Measurements from ENCODE around the gene AFG3L2.

DNA sequence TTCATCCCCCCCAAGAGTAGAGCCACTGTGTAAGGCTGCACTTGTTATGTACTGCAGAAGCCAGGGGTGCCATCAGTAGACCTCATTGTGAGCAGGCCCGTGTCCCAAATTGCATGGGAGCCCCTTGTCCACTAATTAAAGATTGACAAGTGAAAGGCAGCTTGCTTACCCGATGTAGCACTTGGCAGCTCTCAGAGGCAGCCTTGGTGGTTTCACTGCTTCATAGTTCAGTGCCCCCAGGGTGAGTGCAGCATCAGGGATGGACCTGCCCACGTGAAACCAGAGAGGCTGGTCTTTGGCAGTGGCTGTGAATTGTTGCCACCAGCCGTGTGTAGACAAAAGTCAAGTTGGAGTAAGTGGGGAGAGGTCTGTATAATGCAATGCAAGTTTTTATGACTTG, 55.7 kb downstream of the AFG3L2 start:
- TF ChIP-seq MEF2A (IDR thresholded peaks at IDR 0.05; ENCODE audit: insufficient read depth, low read depth, low read length): no peak
- no peak for TF ChIP-seq EZH2 (IDR thresholded peaks at IDR 0.05; ENCODE audit: borderline replicate concordance, control insufficient read depth, low read depth, low read length)
- TF ChIP-seq RAD21 (IDR thresholded peaks at IDR 0.05; ENCODE audit: insufficient read depth, low read depth, low read length): no peak
- TF ChIP-seq KAT2A (conservative IDR thresholded peaks at IDR 0.05; ENCODE audit: control insufficient read depth, low read depth, low read length): no peak
- no peak for TF ChIP-seq TARDBP (IDR thresholded peaks at IDR 0.05; ENCODE audit: borderline replicate concordance)
- TF ChIP-seq MTA3 (IDR thresholded peaks at IDR 0.05; ENCODE audit: borderline replicate concordance, low read length): no peak
- TF ChIP-seq EP300 (IDR thresholded peaks at IDR 0.05; ENCODE audit: borderline replicate concordance in 1 of 2, control insufficient read depth in 1 of 2, low read depth in 2 of 2, low read length in 2 of 2): no peak
- no peak for TF ChIP-seq CREB1 (IDR thresholded peaks at IDR 0.05; ENCODE audit: low read depth)

All from GM12878 (cell line).